Liver (tissue), 3 donors: ENCODE data around the gene GPATCH8.
"Not testable (repeated sequence)": the region's sequence is repeated elsewhere in the genome, so short reads cannot be mapped to it uniquely, and the experiment has no call there.

Source experiments
- JUND ChIP-seq, 2 donors: IDR thresholded peaks; 2 replicates each; pipeline ENCODE4 v1.6.1; 2016; ENCODE audit warnings: antibody characterized with exemption in 2 of 2
- TAF1 ChIP-seq: conservative IDR thresholded peaks from 2 replicates; pipeline ENCODE4 v1.6.1; 2016; ENCODE audit warnings: antibody characterized with exemption, mild to moderate bottlenecking
- TF ChIP-seq, protein P1 (sequence below): fragments of 150-350 bp; IDR thresholded peaks from 2 replicates; pipeline ENCODE4 v1.5.1; 2017; ENCODE audit warnings: improper control_type of control experiment, low read depth, low read length; ENCODE audit not compliant: missing input control
- TF ChIP-seq, protein P2 (sequence below): IDR thresholded peaks from 2 replicates; pipeline ENCODE4 v1.6.1; 2016; ENCODE audit warnings: antibody characterized with exemption, mild to moderate bottlenecking
- donor health status: healthy.
- donor health status: healthy.

DNA sequence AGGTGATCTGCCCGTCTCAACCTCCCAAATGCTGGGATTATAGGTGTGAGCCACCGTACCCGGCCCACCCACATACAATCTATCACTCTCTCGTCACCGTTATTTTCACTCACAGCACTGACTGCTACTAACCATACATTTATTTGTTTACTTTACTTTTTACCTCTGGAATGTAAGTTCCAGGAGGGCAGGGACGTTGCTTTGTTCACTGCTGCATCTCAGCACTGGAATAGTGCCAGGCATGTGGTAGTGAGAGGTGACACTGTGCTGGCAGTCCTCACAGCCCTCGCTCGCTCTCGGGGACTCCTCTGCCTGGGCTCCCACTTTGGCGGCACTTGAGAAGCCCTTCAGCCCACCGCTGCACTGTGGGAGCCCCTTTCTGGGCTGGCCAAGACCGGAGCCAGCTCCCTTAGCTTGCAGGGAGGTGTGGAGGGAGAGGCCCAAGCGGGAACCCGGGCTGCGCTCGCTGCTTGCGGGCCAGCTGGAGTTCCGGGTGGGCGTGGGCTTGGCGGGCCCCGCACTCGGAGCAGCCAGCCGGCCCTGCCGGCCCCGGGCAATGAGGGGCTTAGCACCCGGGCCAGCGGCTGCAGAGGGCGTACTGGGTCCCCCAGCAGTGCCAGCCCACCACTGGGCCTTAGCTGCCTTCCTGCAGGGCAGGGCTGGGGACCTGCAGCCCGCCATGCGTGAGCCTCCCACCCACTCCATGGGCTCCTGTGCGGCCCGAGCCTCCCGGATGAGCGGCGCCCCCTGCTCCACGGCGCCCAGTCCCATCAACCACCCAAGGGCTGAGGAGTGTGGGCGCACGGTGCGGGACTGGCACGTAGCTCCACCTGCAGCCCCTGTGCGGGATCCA lies 134.6 kb downstream of the GPATCH8 start:
- not testable (repeated sequence) for TF ChIP-seq JUND (IDR thresholded peaks at IDR 0.05); TAF1
- TF ChIP-seq, protein P1, sequence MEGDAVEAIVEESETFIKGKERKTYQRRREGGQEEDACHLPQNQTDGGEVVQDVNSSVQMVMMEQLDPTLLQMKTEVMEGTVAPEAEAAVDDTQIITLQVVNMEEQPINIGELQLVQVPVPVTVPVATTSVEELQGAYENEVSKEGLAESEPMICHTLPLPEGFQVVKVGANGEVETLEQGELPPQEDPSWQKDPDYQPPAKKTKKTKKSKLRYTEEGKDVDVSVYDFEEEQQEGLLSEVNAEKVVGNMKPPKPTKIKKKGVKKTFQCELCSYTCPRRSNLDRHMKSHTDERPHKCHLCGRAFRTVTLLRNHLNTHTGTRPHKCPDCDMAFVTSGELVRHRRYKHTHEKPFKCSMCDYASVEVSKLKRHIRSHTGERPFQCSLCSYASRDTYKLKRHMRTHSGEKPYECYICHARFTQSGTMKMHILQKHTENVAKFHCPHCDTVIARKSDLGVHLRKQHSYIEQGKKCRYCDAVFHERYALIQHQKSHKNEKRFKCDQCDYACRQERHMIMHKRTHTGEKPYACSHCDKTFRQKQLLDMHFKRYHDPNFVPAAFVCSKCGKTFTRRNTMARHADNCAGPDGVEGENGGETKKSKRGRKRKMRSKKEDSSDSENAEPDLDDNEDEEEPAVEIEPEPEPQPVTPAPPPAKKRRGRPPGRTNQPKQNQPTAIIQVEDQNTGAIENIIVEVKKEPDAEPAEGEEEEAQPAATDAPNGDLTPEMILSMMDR = not testable (repeated sequence)
- TF ChIP-seq, protein P2, sequence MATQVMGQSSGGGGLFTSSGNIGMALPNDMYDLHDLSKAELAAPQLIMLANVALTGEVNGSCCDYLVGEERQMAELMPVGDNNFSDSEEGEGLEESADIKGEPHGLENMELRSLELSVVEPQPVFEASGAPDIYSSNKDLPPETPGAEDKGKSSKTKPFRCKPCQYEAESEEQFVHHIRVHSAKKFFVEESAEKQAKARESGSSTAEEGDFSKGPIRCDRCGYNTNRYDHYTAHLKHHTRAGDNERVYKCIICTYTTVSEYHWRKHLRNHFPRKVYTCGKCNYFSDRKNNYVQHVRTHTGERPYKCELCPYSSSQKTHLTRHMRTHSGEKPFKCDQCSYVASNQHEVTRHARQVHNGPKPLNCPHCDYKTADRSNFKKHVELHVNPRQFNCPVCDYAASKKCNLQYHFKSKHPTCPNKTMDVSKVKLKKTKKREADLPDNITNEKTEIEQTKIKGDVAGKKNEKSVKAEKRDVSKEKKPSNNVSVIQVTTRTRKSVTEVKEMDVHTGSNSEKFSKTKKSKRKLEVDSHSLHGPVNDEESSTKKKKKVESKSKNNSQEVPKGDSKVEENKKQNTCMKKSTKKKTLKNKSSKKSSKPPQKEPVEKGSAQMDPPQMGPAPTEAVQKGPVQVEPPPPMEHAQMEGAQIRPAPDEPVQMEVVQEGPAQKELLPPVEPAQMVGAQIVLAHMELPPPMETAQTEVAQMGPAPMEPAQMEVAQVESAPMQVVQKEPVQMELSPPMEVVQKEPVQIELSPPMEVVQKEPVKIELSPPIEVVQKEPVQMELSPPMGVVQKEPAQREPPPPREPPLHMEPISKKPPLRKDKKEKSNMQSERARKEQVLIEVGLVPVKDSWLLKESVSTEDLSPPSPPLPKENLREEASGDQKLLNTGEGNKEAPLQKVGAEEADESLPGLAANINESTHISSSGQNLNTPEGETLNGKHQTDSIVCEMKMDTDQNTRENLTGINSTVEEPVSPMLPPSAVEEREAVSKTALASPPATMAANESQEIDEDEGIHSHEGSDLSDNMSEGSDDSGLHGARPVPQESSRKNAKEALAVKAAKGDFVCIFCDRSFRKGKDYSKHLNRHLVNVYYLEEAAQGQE = not testable (repeated sequence)
